SK-N-SH treated with all-trans-retinoic acid at 6 μM for 48 hours (cell line): Measurements from ENCODE around the gene DDX42.

Experiments used
- ATAC-seq: fragments of 200-7000 bp; cut with Tn5 transposase; 3 replicates; pipeline ENCODE4 v1.9.1; 2020; ENCODE audit warnings: mild to moderate bottlenecking, moderate library complexity
- ARNTL ChIP-seq: fragments of 450-650 bp; formaldehyde crosslinking; IDR thresholded peaks from 2 replicates; pipeline ENCODE4 v1.5.0; 2020; ENCODE audit warnings: low read depth, mild to moderate bottlenecking, moderate library complexity, borderline replicate concordance
- BACH2 ChIP-seq: fragments of 250-450 bp; sonication (Bioruptor Pico); IDR thresholded peaks from 2 replicates; pipeline ENCODE4 v1.9.0; 2021; ENCODE audit warnings: mild to moderate bottlenecking, borderline replicate concordance
- CSDC2 ChIP-seq: fragments of 250-450 bp; sonication (Bioruptor Pico); IDR thresholded peaks from 2 replicates; pipeline ENCODE4 v1.5.0; 2020; ENCODE audit warnings: mild to moderate bottlenecking, moderate library complexity
- ESRRG ChIP-seq: fragments of 250-450 bp; sonication (Bioruptor Pico); IDR thresholded peaks from 2 replicates; pipeline ENCODE4 v1.6.1; 2021; ENCODE audit warnings: mild to moderate bottlenecking
- GLIS3 ChIP-seq: fragments of 250-450 bp; sonication (Bioruptor Pico); IDR thresholded peaks from 2 replicates; pipeline ENCODE4 v1.5.0; 2020; ENCODE audit warnings: mild to moderate bottlenecking, moderate library complexity
- ISL1 ChIP-seq: fragments of 250-450 bp; sonication (Bioruptor Pico); IDR thresholded peaks from 2 replicates; pipeline ENCODE4 v2.1.2; 2022; ENCODE audit warnings: mild to moderate bottlenecking, moderate library complexity
- OSR1 ChIP-seq: fragments of 250-450 bp; sonication (Bioruptor Pico); IDR thresholded peaks from 2 replicates; pipeline ENCODE4 v1.8.0; 2022; ENCODE audit warnings: moderate library complexity, mild to moderate bottlenecking, inconsistent platforms
- PPARA ChIP-seq: fragments of 250-450 bp; sonication (Bioruptor Pico); IDR thresholded peaks from 2 replicates; pipeline ENCODE4 v1.5.0; 2020; ENCODE audit warnings: mild to moderate bottlenecking, borderline replicate concordance
- RARB ChIP-seq: fragments of 250-450 bp; sonication (Bioruptor Pico); IDR thresholded peaks from 2 replicates; pipeline ENCODE4 v1.8.0; 2021; ENCODE audit warnings: mild to moderate bottlenecking, moderate library complexity
- TCF4 ChIP-seq: fragments of 250-450 bp; sonication (Bioruptor Pico); IDR thresholded peaks from 2 replicates; pipeline ENCODE4 v1.8.0; 2021; ENCODE audit warnings: mild to moderate bottlenecking, moderate library complexity, borderline replicate concordance
- TOX ChIP-seq: fragments of 250-450 bp; sonication (Bioruptor Pico); IDR thresholded peaks from 2 replicates; pipeline ENCODE4 v1.8.0; 2021; ENCODE audit warnings: mild to moderate bottlenecking, moderate library complexity, borderline replicate concordance
- TSHZ2 ChIP-seq: fragments of 250-450 bp; sonication (Bioruptor Pico); IDR thresholded peaks from 2 replicates; pipeline ENCODE4 v1.5.0; 2020; ENCODE audit warnings: mild to moderate bottlenecking, moderate library complexity
- ZC3H10 ChIP-seq: fragments of 250-450 bp; sonication (Bioruptor Pico); IDR thresholded peaks from 2 replicates; pipeline ENCODE4 v1.5.1; 2021; ENCODE audit warnings: mild to moderate bottlenecking, moderate library complexity
- ZFP30 ChIP-seq: fragments of 450-650 bp; formaldehyde crosslinking; IDR thresholded peaks from 2 replicates; pipeline ENCODE4 v1.5.0; 2022; ENCODE audit warnings: mild to moderate bottlenecking, moderate library complexity
- ZNF565 ChIP-seq: fragments of 450-650 bp; formaldehyde crosslinking; conservative IDR thresholded peaks from 2 replicates; pipeline ENCODE4 v1.5.0; 2020; ENCODE audit warnings: low read depth, mild to moderate bottlenecking, moderate library complexity
- ZNF70 ChIP-seq: fragments of 450-650 bp; formaldehyde crosslinking; IDR thresholded peaks from 2 replicates; pipeline ENCODE4 v1.5.0; 2020; ENCODE audit warnings: mild to moderate bottlenecking, moderate library complexity
- ZNF8 ChIP-seq: fragments of 450-650 bp; formaldehyde crosslinking; IDR thresholded peaks from 2 replicates; pipeline ENCODE4 v1.5.0; 2020; ENCODE audit warnings: mild to moderate bottlenecking, moderate library complexity
- TF ChIP-seq, protein P1 (sequence below): fragments of 250-450 bp; sonication (Bioruptor Pico); IDR thresholded peaks from 2 replicates; pipeline ENCODE4 v1.8.0; 2021; ENCODE audit warnings: low read depth, mild to moderate bottlenecking, moderate library complexity, borderline replicate concordance
- TF ChIP-seq, protein P2 (sequence below): fragments of 250-450 bp; sonication (Bioruptor Pico); IDR thresholded peaks from 2 replicates; pipeline ENCODE4 v1.5.1; 2020; ENCODE audit warnings: low read depth, mild to moderate bottlenecking, moderate library complexity
- TF ChIP-seq, protein P3 (sequence below): fragments of 250-450 bp; sonication (Bioruptor Pico); IDR thresholded peaks from 2 replicates; pipeline ENCODE4 v1.8.0; 2020; ENCODE audit warnings: mild to moderate bottlenecking, moderate library complexity, borderline replicate concordance

DDX42 gene

DNA sequence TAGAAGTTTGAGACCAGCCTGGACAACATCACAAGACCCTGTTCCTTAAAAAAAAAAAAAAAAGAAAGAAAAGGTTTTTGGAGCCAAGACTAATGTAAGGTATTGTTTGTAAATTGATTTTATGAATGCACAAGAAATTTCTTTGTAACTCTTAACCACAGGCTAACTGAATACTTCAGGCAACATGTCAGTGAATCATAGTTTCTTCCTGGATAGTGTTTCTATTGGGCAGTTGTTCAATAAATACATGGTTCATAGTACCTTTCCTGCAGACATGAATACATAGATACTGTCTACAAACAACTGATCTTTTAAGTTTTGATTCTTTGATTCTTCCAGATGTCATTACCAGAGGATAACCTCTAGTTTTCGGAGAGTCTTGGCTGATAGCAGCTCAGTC lies 11.6 kb downstream of the DDX42 start (continued):
- TF ChIP-seq, protein P1, sequence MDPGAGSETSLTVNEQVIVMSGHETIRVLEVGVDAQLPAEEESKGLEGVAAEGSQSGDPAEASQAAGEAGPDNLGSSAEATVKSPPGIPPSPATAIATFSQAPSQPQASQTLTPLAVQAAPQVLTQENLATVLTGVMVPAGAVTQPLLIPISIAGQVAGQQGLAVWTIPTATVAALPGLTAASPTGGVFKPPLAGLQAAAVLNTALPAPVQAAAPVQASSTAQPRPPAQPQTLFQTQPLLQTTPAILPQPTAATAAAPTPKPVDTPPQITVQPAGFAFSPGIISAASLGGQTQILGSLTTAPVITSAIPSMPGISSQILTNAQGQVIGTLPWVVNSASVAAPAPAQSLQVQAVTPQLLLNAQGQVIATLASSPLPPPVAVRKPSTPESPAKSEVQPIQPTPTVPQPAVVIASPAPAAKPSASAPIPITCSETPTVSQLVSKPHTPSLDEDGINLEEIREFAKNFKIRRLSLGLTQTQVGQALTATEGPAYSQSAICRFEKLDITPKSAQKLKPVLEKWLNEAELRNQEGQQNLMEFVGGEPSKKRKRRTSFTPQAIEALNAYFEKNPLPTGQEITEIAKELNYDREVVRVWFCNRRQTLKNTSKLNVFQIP (CRISPR knock-in tag): no peak
- TF ChIP-seq GLIS3 (CRISPR knock-in tag) (no peak), ZNF565 (CRISPR knock-in tag) (no peak), RARB (CRISPR knock-in tag) (no peak)
- TF ChIP-seq, all 23 proteins: peak for 0

DNA sequence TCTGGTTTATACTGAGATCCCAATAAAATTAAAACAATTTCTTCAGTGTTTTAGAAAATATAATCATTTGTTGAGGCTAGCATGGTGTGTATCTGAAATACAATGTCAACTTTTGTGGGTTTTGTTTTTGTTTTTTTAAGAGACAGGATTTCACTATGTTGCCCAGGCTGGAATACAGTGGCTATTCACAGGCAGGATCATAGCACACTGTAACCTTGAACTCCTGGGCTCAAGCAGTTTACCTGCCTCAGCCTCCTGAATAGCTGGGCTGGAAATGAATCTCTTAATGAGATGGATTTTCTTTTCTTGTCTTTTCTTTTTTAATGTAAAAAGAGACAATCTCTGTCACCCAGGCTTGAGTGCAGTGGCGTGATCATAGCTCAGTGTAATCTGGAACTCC lies 12.1 kb downstream of the DDX42 start:
- ATAC-seq: no peak
- no peak for TF ChIP-seq TOX
- no peak for TF ChIP-seq ZNF8 (CRISPR knock-in tag)
- TF ChIP-seq ZNF565 (CRISPR knock-in tag): no peak
- no peak for TF ChIP-seq ARNTL
- no peak for TF ChIP-seq PPARA (CRISPR knock-in tag)
- no peak for TF ChIP-seq OSR1 (CRISPR knock-in tag)
- no peak for TF ChIP-seq CSDC2 (CRISPR knock-in tag)
- TF ChIP-seq RARB (CRISPR knock-in tag): no peak
- TF ChIP-seq TCF4 (CRISPR knock-in tag): no peak
- TF ChIP-seq ZNF70 (CRISPR knock-in tag): no peak
- TF ChIP-seq ESRRG (CRISPR knock-in tag): no peak
- no peak for TF ChIP-seq BACH2 (CRISPR knock-in tag)
- TF ChIP-seq ZC3H10 (CRISPR knock-in tag): no peak
- no peak for TF ChIP-seq GLIS3 (CRISPR knock-in tag)
- no peak for TF ChIP-seq ZFP30 (CRISPR knock-in tag)
- TF ChIP-seq, protein P2, sequence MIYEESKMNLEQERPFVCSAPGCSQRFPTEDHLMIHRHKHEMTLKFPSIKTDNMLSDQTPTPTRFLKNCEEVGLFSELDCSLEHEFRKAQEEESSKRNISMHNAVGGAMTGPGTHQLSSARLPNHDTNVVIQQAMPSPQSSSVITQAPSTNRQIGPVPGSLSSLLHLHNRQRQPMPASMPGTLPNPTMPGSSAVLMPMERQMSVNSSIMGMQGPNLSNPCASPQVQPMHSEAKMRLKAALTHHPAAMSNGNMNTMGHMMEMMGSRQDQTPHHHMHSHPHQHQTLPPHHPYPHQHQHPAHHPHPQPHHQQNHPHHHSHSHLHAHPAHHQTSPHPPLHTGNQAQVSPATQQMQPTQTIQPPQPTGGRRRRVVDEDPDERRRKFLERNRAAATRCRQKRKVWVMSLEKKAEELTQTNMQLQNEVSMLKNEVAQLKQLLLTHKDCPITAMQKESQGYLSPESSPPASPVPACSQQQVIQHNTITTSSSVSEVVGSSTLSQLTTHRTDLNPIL: no peak
- no peak for TF ChIP-seq TSHZ2 (CRISPR knock-in tag)
- TF ChIP-seq, protein P1 (CRISPR knock-in tag): no peak
- TF ChIP-seq, all 23 proteins: peak for 0

DNA sequence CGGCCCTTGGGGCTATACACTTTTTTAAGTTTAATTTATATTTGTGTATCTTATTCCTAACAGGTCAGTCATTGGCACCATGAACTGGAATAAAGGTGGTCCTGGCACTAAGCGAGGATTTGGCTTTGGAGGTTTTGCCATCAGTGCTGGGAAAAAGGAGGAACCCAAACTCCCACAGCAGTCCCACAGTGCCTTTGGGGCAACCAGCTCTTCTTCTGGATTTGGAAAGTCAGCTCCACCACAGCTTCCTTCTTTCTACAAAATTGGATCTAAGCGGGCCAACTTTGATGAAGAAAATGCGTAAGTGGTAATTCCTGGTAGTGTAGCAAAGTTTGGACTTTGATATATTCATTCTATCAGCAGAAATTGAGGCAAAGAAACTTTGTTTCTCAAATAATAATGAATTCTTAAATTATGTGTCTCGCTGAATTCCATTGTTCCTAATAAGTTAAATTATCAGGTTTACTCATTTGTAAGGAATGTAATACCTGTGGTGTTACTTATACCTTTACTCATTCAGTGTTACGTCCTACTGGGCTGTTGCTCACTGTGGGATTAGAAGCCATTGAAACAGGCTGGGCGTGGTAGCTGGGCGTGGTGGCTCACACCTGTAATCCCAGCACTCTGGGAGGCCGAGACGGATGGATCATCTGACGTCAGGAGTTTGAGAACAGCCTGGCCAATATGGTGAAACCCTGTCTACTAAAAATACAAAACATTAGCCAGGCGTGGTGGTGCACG lies 13.2 kb downstream of the DDX42 start:
- no peak for ATAC-seq
- TF ChIP-seq ZFP30 (CRISPR knock-in tag): no peak
- no peak for TF ChIP-seq ISL1 (CRISPR knock-in tag)
- no peak for TF ChIP-seq CSDC2 (CRISPR knock-in tag)
- no peak for TF ChIP-seq ZNF70 (CRISPR knock-in tag)
- TF ChIP-seq ZNF8 (CRISPR knock-in tag): no peak
- TF ChIP-seq ZC3H10 (CRISPR knock-in tag): no peak
- TF ChIP-seq TOX: no peak
- TF ChIP-seq, protein P3, sequence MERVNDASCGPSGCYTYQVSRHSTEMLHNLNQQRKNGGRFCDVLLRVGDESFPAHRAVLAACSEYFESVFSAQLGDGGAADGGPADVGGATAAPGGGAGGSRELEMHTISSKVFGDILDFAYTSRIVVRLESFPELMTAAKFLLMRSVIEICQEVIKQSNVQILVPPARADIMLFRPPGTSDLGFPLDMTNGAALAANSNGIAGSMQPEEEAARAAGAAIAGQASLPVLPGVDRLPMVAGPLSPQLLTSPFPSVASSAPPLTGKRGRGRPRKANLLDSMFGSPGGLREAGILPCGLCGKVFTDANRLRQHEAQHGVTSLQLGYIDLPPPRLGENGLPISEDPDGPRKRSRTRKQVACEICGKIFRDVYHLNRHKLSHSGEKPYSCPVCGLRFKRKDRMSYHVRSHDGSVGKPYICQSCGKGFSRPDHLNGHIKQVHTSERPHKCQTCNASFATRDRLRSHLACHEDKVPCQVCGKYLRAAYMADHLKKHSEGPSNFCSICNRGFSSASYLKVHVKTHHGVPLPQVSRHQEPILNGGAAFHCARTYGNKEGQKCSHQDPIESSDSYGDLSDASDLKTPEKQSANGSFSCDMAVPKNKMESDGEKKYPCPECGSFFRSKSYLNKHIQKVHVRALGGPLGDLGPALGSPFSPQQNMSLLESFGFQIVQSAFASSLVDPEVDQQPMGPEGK (CRISPR knock-in tag): no peak
